M059J (cell line): ENCODE measurements around the gene CHST12. TPM values are rescaled to one million over a fixed set of nuclear protein-coding genes. Genes with fewer than 3 reads are reported as not detected.

Experiments
- DNase-seq: peaks from one replicate; pipeline ENCODE4 v3.0.0-alpha.2; 2012; ENCODE audit warnings: low read depth
- total RNA-seq: library from RNA; depleted of rRNA; stranded (reverse); fragments of >200 nt; shearing (Covaris generic); gene quantifications from 2 replicates; pipeline ENCODE4 v1.2.3, GENCODE V29; 2014

Gene CHST12
- total RNA-seq, 1 experiment from 2014 or later = 14.3 TPM

DNA sequence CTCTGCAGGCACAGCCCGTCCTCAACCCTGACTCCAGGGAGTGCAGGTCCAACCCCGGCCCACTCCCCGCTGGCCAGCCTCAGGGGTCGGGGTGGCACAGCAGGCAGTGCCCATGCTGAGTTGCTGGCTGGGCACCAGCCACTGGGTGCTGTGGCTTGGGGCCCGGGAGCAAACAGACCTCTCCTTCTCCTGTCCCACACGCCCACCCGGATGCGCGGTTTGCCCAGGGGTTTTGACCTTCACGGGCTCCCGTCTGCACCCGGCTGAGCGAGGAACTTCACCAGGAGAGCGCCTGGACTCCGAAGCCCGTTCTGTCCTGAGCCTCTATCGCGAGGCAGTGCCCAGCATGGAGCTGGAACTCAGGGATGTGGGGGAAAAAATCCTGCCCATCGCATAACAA, 75.4 kb downstream of the CHST12 start:
- peak; percentile 15 for DNase-seq

- DNase-seq = no peak
These were observed 76.1 kb downstream of the CHST12 start for GRCh38 chr7:2479276-2480069.

GRCh38 chr7:2480070-2480408, 76.6 kb downstream of the CHST12 start:
- DNase-seq = no peak

DNA sequence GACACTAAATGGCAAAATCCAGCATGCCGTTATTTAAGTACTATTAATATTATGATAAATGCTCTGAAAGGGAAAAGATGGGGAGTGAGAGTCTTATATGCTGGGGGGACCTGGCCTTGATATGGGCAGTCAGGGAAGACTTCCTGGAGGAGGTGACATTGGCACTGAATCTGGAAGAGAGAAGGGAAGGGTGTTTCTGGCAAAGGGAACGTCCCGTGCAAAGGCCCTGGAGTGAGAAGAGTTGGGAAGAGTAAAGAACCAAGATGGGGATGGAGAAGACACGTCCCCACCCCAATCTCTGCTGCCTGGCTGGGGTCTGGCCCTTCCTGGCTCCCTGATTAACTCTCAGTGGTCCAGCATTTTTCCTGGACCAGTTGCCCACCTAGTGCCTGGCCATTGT, 77.8 kb downstream of the CHST12 start:
- DNase-seq = no peak

DNA sequence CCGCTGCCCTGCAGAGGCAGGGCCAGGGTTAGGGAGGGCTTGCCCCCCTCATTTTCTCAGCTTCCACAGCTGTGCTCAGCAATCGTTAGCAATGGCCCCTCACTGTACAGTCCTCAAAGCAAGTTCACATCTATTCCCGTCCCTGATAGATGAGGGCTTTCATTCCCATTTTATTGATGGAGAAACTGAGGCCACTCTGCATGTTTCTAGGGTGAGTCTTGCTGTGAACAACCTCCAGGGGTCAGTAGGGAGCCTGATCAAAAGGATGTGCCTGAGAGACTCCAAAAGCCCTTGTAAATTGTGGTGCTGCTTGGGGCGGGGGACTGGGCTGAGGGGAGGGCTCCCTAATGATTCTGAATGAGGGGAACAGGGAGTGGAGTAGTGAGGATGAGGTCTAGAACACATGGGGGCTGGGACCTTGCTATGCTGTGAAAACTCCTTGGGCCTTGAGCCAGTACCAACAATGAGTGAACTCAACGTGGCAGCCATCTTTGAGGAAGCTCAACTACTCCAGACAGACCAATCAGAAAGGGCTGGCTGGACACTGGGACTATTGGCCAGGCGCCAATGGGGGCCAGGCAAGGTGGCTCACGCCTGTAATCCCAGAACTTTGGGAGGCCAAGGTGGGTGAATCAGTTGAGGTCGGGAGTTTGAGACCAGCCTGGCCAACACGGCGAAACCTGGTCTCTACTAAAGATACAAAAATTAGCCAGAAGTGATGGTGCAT, 79.5 kb downstream of the CHST12 start:
- peak; percentile 43 for DNase-seq

DNA sequence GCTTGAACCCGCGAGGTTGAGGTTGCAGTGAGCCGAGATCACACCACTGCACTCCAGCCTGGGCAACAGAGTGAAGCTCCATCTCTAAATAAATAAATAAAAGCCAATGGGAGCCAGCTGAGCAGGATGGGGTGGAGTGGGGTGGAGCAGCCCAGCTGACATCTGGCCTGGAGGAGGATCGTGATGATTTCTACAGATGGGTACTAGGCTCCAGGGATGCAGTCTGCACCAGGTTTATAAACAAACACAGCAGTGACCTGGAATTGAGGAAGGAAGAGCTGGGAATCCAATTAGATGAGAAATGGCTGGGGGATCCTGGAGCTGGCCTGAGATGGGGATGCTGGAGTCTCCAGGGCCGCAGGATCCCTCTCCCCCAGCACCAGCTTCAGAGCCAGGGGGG, 80.1 kb downstream of the CHST12 start:
- peak; percentile 22 for DNase-seq

GRCh38 chr7:2484868-2485267, 81.5 kb downstream of the CHST12 start:
- DNase-seq = no peak

DNA sequence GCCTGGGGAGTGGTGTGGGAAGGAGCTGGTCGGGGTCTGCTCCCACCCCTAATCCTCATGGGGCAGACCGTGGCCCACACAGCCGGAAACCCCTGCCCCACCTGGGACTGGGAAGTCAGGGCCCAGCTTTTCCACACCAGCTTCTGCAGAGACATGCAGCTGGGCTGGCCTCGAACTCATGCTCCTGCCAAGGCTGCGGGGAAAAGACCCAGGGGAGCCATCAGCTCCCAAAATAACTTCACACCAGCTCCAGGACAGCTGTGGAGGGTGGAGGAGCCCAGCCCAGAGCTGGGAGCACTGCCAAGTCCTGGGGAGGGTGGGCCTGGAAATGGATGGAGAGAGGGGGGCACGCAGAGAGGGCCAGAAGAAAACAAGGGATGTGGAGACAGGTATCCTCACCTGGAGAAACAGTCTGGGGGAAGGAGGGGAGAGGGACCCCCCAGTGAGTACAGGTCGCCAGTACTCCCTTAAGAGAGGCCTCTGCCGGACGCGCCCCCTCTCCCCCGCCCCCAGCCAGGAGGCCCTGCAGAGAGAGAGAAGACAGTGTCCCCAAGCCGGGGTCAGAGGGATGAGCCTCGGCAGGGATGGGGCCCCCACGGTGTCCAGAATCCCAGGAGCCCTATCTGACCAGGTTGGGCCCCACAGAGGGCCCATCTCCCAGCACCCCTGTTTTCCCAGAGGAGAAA, 84.3 kb downstream of the CHST12 start:
- DNase-seq = no peak

GRCh38 chr7:2488272-2488645, 84.8 kb downstream of the CHST12 start:
- no peak for DNase-seq

DNA sequence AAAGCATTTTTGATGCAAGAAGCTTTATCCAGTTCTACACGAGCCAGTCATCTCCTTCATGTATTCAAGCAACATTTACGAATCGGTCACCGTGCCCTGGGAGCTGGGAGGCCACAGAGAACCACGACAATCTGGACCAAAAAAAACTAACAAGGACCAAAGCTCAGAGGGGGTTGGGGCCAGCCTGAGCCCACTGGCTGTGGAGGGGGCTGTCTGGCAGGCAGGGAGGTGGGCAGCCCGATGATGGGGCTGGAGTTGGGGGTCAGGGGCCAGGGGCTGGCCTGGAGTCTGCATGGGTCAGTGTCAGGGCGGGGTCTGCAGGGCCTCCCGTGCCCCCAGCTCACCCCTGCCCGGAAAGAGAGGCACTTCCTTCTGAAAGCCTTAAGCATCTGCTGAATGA, 85.3 kb downstream of the CHST12 start:
- no peak for DNase-seq

GRCh38 chr7:2490181-2490651, 86.8 kb downstream of the CHST12 start:
- no peak for DNase-seq

DNA sequence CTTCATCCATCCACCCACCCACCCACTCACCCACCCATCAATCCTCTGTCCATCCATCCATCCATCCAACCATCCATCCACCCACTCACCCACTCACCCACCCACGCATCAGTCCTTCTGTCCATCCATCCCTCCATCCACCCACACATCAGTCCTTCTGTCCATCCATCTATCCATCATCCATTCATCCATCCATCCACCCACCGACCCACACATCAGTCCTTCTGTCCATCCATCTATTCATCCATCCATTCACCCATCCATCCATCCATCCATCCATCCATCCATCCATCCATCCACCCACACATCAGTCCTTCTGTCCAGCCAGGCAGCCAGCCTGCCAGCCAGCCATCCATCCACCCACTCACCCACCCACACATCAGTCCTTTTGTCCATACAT, 88.6 kb downstream of the CHST12 start:
- no peak for DNase-seq

DNA sequence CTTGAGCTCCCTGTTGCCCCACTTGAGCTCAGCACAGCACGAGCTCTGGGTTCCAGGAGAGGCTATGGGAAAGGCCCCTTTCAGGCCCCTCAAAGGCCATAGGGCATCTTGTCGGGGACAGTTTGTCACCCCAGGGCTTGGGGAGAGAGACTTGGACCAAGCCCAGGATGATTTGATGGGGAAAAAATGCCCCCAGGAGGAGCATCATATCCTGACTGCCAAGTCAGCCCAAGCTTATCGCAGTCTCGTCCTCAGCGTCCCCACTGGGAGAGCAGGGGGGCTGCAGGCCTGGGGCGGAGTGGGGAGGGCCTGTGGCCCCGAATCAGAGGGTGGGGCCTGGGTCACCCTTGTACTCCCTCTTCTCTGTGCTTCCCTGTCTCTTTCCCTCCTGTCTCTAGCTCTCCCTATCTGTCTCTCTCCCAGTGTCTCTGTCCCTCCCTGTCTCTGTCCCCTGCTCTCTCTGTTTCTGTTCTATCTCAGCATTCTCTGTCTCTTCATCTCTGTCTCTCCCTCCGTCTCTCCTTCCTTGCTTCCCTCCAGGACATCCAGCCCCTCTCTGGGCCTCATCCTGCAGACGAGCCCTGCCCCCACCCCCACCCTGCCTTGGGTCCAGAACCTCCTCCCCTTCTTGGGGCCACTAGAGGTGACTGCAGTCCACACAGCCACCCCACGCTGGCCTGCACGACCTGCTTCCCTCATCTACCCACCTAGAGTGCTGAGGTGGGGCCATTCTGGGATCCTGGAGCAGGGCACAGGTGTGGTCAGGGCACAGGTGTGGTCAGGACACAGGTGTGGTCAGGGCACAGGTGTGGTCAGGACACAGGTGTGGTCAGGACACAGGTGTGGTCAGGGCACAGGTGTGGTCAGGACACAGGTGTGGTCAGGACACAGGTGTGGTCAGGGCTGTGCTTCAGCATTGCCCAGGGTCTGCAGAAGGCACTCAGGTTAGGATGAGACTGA, 90.1 kb downstream of the CHST12 start:
- DNase-seq = peak; percentile 43

DNA sequence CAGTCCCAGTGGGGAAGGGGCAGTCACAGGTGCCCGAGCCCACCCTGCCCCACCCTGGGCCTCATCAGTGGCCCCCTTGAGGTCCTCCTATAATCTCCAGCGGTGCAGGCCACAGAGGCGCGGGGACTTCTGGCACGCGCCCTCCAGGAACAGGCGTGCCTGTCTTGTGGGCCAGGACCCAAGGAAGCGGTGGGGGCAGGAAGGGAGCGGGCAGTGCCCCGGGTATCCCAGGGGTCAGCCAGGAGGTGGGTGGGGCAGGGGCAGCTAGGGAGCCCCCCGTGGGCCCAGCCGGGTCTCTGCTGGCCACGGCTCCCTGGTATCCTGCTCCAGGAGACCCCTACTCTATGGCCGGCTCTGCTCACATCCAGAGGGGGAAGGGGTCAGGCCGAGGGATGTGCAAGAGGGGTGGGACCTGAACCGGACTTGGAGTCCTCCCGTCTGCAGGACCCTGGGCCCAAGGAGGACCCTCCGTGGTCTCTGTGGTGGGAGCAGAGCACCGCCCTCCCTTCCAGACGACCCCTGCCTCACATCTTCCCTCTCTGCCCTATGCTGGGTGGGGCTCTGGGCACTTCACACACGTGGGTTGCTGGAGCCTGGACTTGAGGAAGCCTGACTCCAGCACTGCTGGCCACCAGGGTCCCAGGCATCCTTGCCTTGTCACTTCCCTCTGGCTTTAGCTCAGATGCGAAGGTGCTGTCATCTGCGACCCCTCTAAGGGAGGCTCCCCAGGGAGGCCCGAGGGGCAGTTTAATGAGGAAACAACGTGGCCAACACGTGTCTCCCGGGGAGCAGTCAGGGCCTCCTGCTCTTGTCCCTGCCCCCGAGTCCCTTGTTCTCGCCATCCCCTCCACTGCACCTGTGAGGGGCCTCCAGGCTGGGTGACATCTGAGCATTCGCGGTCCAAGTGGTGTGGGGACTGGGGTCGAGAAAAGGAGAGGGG, 91.0 kb downstream of the CHST12 start:
- no peak for DNase-seq

- DNase-seq = no peak
These were observed 92.2 kb downstream of the CHST12 start for GRCh38 chr7:2495418-2496299.

- DNase-seq = no peak
These were observed 93.0 kb downstream of the CHST12 start for GRCh38 chr7:2496375-2496774.

DNA sequence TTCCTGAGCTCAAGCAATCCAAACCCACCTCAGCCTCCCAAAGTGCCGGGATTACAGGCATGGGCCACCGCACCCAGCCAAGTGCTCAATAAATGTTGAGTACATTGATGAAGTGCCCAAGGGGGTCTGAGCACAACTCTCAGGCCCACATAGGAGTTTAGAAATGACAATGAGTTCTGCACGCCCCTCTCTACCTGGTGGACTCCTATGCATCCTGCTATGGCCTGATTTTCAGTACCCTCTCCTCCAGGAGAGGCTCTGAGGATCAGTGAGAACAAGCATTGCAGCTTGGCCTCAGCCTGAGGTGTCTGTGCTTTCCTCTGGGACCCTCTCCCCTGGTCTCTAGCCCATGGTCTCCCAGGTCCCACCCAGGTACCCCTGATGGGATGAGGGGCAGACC, 93.7 kb downstream of the CHST12 start:
- no peak for DNase-seq

DNA sequence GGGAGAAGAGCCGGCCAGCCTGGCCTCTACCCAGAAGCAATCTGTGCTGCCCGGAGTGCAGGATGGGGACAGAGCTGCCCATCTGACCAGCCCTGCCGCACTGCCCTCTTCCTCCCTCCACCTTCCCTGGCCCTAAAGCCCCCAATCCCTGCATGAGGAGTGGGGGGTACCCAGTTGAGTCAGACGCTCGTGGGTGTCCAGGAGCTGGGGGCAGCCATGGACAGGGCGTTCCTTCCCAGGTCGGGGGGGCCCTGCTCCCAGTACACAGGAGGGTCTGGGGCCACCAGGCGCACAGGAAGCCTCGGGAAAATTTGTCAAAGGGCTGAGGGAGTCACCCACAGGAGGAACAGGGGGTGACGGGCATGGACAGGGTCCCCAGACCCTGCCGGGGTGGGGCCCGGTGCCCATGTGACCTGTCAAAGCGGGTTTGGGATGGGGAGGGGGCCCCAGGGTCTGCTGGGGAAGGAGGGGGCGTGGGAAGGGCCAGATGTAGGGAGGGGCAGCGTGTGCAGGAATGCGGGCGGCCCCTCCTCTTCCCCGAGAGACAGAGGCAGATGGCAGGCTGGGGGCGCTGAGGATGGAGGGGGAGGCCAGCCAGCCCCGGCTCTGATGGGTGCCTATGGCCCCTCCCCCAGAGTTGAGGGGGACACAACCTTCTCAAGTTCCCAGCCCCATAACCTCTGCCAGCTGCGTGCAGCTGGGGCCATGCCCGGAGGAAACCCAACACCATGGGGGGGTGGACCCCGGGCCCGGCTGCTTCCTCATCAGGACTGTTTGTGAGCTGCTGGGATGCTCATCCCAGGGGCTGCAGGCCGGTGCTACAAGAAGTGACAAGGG, 94.3 kb downstream of the CHST12 start:
- no peak for DNase-seq
